Activated naive CD8-positive, alpha-beta T cell treated with anti-CD3 and anti-CD28 coated beads, Interleukin-2, amount 50 U/mL, for 24 hours (primary cell): ENCODE measurements around the gene CSTF1.
"Not testable (repeated sequence)": the region's sequence is repeated elsewhere in the genome, so short reads cannot be mapped to it uniquely, and the experiment has no call there.

Experiments
- ATAC-seq: fragments of 150-1000 bp; cut with Tn5 transposase; one replicate; pipeline ENCODE4 v1.10.0; 2021
- DNase-seq: peaks from one replicate; pipeline ENCODE4 v3.0.0; 2021
- H3K27ac Mint-ChIP-seq: one replicate; pipeline ENCODE4 v1.8.0; 2021; ENCODE audit warnings: mild to moderate bottlenecking, mixed read lengths
- H3K27me3 Mint-ChIP-seq: one replicate; pipeline ENCODE4 v1.8.0; 2021; ENCODE audit warnings: mixed read lengths
- H3K36me3 Mint-ChIP-seq: one replicate; pipeline ENCODE4 v1.8.0; 2021; ENCODE audit warnings: low read depth, mixed read lengths
- H3K4me1 Mint-ChIP-seq: one replicate; pipeline ENCODE4 v1.8.0; 2021; ENCODE audit warnings: mixed read lengths
- H3K4me3 Mint-ChIP-seq: one replicate; pipeline ENCODE4 v1.8.0; 2021; ENCODE audit warnings: mild to moderate bottlenecking, moderate library complexity, mixed read lengths
- H3K9me3 Mint-ChIP-seq: one replicate; pipeline ENCODE4 v1.8.0; 2021; ENCODE audit warnings: mixed read lengths

CSTF1 gene

DNA sequence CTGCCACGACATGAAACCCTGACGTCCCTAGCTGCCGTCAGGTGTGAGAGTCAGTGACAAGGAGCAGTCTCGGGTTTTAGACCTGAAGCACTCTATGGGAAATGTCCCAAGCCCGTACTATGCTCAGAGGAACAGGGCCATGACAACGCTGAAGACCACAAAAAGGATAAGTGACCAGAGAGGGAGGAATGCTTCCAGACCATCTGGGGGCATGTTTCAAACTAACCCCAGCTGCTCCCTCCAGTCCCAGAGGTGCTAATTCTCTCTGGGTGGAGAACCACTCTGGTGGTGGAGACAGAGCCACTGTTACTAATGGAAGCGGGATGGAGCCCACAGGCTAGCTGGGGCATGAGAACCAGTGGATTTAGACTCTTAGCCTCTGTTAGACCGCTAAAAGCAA lies 9.1 kb upstream of the CSTF1 start:
- Mint-ChIP-seq H3K4me1 (peaks cover 21% of the 10 kb centered on the region), H3K36me3 (peaks cover 72% of the 10 kb centered on the region), H3K27ac (no peak overlapping the region), H3K27me3 (no peaks in the 10 kb centered on the region), H3K4me3 (no peak overlapping the region), H3K9me3 (no peaks in the 10 kb centered on the region)
- DNase-seq (no peak), ATAC-seq (no peak)

GRCh38 chr20:56385130-56385529 lies 7.3 kb upstream of the CSTF1 start:
- Mint-ChIP-seq H3K36me3 (peaks cover 72% of the 10 kb centered on the region), H3K27me3 (no peaks in the 10 kb centered on the region), H3K9me3 (no peaks in the 10 kb centered on the region), H3K4me1 (peaks cover 21% of the 10 kb centered on the region), H3K27ac (no peak overlapping the region), H3K4me3 (no peak overlapping the region)
- ATAC-seq (no peak), DNase-seq (no peak)

DNA sequence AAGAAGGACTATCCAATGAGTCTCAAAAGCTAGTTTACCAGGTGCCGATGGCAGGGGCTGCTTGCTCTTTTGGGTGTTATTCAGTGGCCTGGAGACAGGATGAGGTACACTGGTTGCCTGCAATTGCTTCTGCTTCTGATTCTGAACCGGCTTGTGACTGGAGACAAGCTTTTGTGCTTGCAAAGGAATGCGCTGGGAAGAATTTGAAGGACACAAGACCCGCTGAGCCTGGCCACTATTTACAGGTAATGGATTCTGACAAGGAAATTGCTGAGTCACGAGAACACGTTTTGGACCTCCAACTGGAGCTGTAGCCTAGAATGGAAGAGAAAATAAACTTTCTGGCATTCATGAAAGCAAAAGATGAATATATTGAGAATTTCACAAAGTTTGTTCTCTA lies 6.2 kb upstream of the CSTF1 start:
- no peaks in the 10 kb centered on the region for H3K27me3 Mint-ChIP-seq
- ATAC-seq (no peak), DNase-seq (no peak)
- peaks cover 26% of the 10 kb centered on the region for H3K4me1 Mint-ChIP-seq
- peaks cover 70% of the 10 kb centered on the region for H3K36me3 Mint-ChIP-seq
- H3K9me3 Mint-ChIP-seq, result no peaks in the 10 kb centered on the region
- H3K4me3 Mint-ChIP-seq, result no peak overlapping the region
- no peak overlapping the region for H3K27ac Mint-ChIP-seq

DNA sequence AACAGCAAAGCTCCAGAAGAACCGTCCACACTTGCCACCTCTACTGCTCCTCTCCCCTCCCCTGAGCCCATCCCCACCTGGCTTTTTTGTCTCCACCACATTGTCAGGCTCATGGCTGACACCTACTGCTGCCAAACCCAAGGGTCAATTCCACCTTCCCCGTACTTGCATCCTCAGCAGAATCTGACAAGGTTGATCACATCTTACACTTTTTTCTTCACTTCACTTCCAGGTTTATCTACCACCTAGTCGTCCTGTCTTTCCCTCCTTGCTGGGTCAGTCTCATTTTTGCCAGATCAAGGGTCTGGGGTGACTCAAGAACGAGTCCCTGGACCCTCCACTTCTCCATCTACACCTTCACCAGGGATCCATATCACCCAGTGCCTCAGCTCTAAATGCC lies 3.6 kb upstream of the CSTF1 start:
- no peak overlapping the region for H3K4me3 Mint-ChIP-seq

DNA sequence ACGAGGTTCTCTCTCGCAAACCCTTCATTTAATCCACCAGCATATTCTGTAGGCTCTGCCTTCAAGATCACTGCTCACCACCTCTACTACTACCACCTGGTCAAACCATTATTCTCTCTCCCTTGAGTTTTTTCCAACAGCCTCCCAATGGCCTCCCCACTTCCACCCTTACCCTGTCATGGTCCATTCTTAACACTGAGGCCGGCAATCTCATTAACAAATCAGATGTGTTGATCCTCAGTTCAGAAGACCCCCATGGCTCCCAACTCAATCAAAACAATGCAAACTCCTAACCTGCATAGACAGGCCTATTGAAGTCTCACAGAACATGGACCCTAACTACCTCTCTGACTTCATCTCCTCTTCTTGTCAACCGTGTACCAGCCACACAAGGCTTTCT lies 2.6 kb upstream of the CSTF1 start:
- Mint-ChIP-seq H3K27me3 (no peaks in the 10 kb centered on the region), H3K4me1 (peaks cover 29% of the 10 kb centered on the region), H3K9me3 (no peaks in the 10 kb centered on the region), H3K36me3 (peaks cover 63% of the 10 kb centered on the region), H3K27ac (no peak overlapping the region), H3K4me3 (peak overlapping the region; percentile 47)
- ATAC-seq (no peak), DNase-seq (no peak)

More for the DNA sequence above, 3.6 kb upstream of the CSTF1 start:
- no peak overlapping the region for H3K27ac Mint-ChIP-seq
- no peaks in the 10 kb centered on the region for H3K27me3 Mint-ChIP-seq
- H3K9me3 Mint-ChIP-seq, result no peaks in the 10 kb centered on the region
- ATAC-seq (no peak), DNase-seq (no peak)
- peaks cover 60% of the 10 kb centered on the region for H3K36me3 Mint-ChIP-seq
- peaks cover 22% of the 10 kb centered on the region for H3K4me1 Mint-ChIP-seq

- H3K4me3 Mint-ChIP-seq, H3K9me3 Mint-ChIP-seq, H3K27me3 Mint-ChIP-seq, ATAC-seq, DNase-seq, H3K27ac Mint-ChIP-seq: not testable (repeated sequence)
- peaks cover 63% of the 10 kb centered on the region for H3K36me3 Mint-ChIP-seq
- peaks cover 30% of the 10 kb centered on the region for H3K4me1 Mint-ChIP-seq
These were observed 2.0 kb upstream of the CSTF1 start for GRCh38 chr20:56390396-56390795.

DNA sequence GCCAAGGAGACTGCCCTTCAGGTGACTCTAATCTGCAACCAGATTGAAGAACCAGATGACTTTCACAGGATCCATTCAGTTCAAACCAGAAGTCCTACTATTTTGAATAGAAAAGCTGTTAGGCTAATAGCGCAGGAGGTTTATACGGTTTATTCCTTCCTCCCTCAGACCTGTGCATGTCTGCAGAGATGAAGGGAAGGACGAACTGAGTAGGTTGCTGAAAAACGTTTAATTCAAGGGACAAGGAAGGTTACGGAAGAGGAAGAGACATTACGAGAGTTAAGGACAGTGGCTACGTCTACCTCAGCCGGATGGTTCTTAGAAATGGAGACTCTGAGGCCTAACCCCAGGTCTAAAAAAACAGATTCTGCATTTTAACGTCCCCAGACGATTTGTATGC lies 1.4 kb upstream of the CSTF1 start:
- DNase-seq (no peak), ATAC-seq (no peak)
- Mint-ChIP-seq H3K9me3 (no peaks in the 10 kb centered on the region), H3K27me3 (no peaks in the 10 kb centered on the region), H3K27ac (peak overlapping the region; percentile 75), H3K36me3 (peaks cover 64% of the 10 kb centered on the region), H3K4me3 (no peak overlapping the region), H3K4me1 (peaks cover 33% of the 10 kb centered on the region)

GRCh38 chr20:56391596-56392131 lies 781 bp upstream of the CSTF1 start:
- Mint-ChIP-seq H3K4me1 (peaks cover 33% of the 10 kb centered on the region), H3K4me3 (no peak overlapping the region), H3K27me3 (no peaks in the 10 kb centered on the region), H3K27ac (no peak overlapping the region), H3K36me3 (peaks cover 59% of the 10 kb centered on the region), H3K9me3 (no peaks in the 10 kb centered on the region)
- ATAC-seq (peak; percentile 44), DNase-seq (no peak)

- Mint-ChIP-seq H3K27ac (no peak overlapping the region), H3K4me3 (no peak overlapping the region), H3K9me3 (no peaks in the 10 kb centered on the region), H3K4me1 (peaks cover 33% of the 10 kb centered on the region), H3K27me3 (no peaks in the 10 kb centered on the region), H3K36me3 (peaks cover 61% of the 10 kb centered on the region)
- DNase-seq (no peak), ATAC-seq (no peak)
These were observed 537 bp downstream of the CSTF1 start for GRCh38 chr20:56392881-56393482.

GRCh38 chr20:56393653-56394052 lies 1.2 kb downstream of the CSTF1 start:
- Mint-ChIP-seq H3K4me3 (no peak overlapping the region), H3K9me3 (no peaks in the 10 kb centered on the region), H3K36me3 (peaks cover 56% of the 10 kb centered on the region), H3K4me1 (peaks cover 33% of the 10 kb centered on the region), H3K27ac (no peak overlapping the region), H3K27me3 (no peaks in the 10 kb centered on the region)
- DNase-seq, result no peak
- no peak for ATAC-seq

DNA sequence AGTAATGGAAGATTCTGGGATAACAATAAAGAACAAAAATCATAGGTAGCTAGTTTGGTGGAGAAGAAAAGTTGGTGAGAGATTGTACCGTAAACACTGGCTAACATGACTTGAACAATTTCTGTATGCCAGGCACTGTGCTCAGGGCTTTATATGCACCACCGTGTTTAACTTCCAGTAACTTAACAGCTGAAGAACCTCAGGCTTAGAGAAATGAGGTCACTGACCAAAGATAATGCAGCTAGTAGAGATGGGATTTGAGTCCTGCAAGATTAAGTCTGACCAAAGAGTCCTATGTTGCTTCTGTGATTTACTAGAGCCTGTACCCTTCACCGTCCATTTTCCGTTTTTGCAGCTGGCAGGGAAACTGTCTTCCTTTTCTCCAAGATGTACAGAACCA lies 2.7 kb downstream of the CSTF1 start:
- ATAC-seq, result no peak
- Mint-ChIP-seq H3K36me3 (peaks cover 54% of the 10 kb centered on the region), H3K4me3 (no peak overlapping the region)

DNA sequence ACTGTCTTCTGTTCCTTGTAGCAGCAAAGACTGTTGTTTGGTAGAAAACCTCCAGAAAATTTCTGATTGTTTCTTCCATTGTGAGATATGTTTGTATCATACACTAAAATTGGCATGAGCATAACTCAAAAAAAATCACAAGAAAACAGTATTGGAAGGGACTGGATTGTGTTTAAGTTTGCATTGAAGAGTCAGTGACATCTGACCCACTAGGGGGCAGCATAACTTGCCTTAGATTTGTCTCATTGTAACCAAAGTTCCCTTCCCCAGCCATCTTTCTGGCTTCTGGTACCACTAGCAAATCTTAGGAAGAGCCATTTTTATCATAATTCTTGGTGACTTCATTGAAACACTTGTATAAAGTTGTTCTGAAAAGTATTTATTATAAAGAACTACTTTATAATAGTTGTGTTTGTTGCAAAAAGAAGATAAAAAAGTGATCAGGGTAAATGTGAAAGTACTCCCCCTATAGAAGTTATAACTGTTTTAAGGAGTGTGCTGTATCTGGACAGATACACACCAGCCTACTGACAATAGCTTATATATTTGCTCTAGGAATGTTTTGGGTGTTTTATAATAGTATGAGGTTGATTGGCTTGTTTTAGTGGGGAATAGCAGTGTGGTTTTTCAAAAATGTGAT lies 7.7 kb downstream of the CSTF1 start:
- Mint-ChIP-seq H3K36me3 (peaks cover 69% of the 10 kb centered on the region), H3K9me3 (no peaks in the 10 kb centered on the region), H3K4me1 (peaks cover 17% of the 10 kb centered on the region), H3K27ac (peak overlapping the region; percentile 42), H3K27me3 (no peaks in the 10 kb centered on the region), H3K4me3 (no peak overlapping the region)
- DNase-seq (peak; percentile 64), ATAC-seq (peak; percentile 57)

More for the DNA sequence above, 2.7 kb downstream of the CSTF1 start:
- Mint-ChIP-seq H3K4me1 (peaks cover 31% of the 10 kb centered on the region), H3K27ac (peak overlapping the region; percentile 1), H3K9me3 (no peaks in the 10 kb centered on the region), H3K27me3 (no peaks in the 10 kb centered on the region)
- DNase-seq, result no peak

DNA sequence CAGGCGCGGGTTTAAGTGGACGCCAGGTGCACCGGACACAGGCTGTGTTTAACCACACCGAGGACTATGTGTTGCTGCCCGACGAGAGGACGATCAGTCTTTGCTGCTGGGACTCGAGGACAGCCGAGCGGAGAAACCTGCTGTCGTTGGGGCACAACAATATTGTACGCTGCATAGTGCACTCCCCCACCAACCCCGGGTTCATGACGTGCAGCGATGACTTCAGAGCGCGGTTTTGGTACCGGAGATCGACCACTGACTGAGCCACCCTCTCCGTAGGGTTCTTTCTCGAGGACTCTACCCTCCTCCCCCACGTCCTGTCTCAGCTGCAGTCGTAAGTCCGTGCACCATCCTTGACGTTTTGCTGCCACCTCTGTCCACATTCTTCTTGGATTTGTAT lies 11.0 kb downstream of the CSTF1 start:
- no peak overlapping the region for H3K4me3 Mint-ChIP-seq
- peaks cover 19% of the 10 kb centered on the region for H3K4me1 Mint-ChIP-seq
- H3K27me3 Mint-ChIP-seq, result no peaks in the 10 kb centered on the region
- H3K27ac Mint-ChIP-seq, result peak overlapping the region; percentile 39
- peaks cover 70% of the 10 kb centered on the region for H3K36me3 Mint-ChIP-seq
- DNase-seq (no peak), ATAC-seq (no peak)
- no peaks in the 10 kb centered on the region for H3K9me3 Mint-ChIP-seq

DNA sequence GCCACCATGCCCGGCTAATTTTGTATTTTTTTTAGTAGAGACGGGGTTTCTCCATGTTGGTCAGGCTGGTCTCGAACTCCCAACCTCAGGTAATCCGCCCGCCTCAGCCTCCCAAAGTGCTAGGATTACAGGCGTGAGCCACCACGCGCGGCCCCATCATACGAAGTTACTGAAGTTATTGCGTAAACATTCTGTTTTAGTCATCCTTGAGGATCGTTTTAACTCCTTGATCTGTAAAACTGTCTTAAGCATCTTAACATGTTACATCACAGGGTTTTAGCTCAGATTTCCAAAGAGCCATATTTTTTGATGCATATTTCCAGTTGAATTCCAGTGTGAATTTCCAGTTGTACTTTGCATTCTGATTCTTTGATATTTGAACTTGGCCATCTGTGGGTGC lies 12.9 kb downstream of the CSTF1 start:
- Mint-ChIP-seq H3K36me3 (peaks cover 58% of the 10 kb centered on the region), H3K4me1 (peaks cover 19% of the 10 kb centered on the region), H3K27ac (peak overlapping the region; percentile 22)
- not testable (repeated sequence) for H3K4me3 Mint-ChIP-seq, H3K9me3 Mint-ChIP-seq, DNase-seq, ATAC-seq, H3K27me3 Mint-ChIP-seq

DNA sequence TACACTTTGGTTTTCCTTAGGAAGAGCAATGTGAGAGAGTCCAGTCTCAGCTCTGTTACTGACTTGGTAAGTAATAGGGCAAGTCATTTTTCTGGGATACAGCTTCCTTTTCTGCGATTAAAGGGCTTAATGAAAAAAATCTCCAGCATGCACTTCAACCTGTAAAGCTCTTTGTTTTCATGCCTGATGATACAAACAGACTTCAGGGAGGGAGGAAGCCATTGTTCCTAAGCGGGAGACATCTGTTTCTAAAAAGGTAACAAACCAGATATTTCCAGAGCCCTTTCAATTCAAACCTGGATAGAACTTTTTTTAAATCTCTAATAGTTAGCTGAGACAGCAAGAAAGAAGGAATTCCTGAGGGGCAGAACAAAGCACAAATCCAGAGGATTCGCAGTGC lies 14.5 kb downstream of the CSTF1 start:
- Mint-ChIP-seq H3K27ac (no peak overlapping the region), H3K27me3 (no peaks in the 10 kb centered on the region), H3K4me1 (peaks cover 26% of the 10 kb centered on the region), H3K4me3 (no peak overlapping the region), H3K9me3 (no peaks in the 10 kb centered on the region), H3K36me3 (peaks cover 53% of the 10 kb centered on the region)
- ATAC-seq (no peak), DNase-seq (no peak)
